Type B pancreatic cell (in vitro differentiated cells): ENCODE measurements around the gene RNF13. TPM values are rescaled to one million over a fixed set of nuclear protein-coding genes. Genes with fewer than 3 reads are reported as not detected.
"Not testable (repeated sequence)": the region's sequence is repeated elsewhere in the genome, so short reads cannot be mapped to it uniquely, and the experiment has no call there.

ENCODE experiments used
- DNase-seq: peaks from one replicate; pipeline ENCODE4 v3.0.0; 2021; ENCODE audit warnings: mixed read lengths; ENCODE audit not compliant: unreplicated experiment; ENCODE audit errors: extremely low spot score
- H3K27ac Mint-ChIP-seq: 2 replicates; pipeline ENCODE4 v1.8.0; 2021; ENCODE audit warnings: mild to moderate bottlenecking, mixed read lengths
- H3K27me3 Mint-ChIP-seq: 2 replicates; pipeline ENCODE4 v1.8.0; 2021; ENCODE audit warnings: mixed read lengths
- H3K36me3 Mint-ChIP-seq: 2 replicates; pipeline ENCODE4 v1.8.0; 2021; ENCODE audit warnings: mixed read lengths
- H3K4me1 Mint-ChIP-seq: one replicate; pipeline ENCODE4 v1.8.0; 2021; ENCODE audit warnings: mixed read lengths; ENCODE audit not compliant: unreplicated experiment
- H3K4me3 Mint-ChIP-seq: 2 replicates; pipeline ENCODE4 v1.8.0; 2021; ENCODE audit warnings: mild to moderate bottlenecking, mixed read lengths
- H3K9me3 Mint-ChIP-seq: 2 replicates; pipeline ENCODE4 v1.8.0; 2021; ENCODE audit warnings: mixed read lengths
- total RNA-seq: library from RNA; stranded (reverse); gene quantifications from 2 replicates; pipeline ENCODE4 v1.2.1, GENCODE V29; 2021; ENCODE audit warnings: low replicate concordance
- TF ChIP-seq, protein P1 (sequence below): fragments of 200-600 bp; sonication (generic); conservative IDR thresholded peaks from 2 replicates; pipeline ENCODE4 v1.5.0; 2021; ENCODE audit warnings: antibody characterized with exemption, mild to moderate bottlenecking

Gene RNF13
- total RNA-seq, 1 donor from 2014 or later: 40.6 TPM

GRCh38 chr3:149941946-149942345, 128.9 kb downstream of the RNF13 start:
- Mint-ChIP-seq H3K4me1 (no peaks in the 10 kb centered on the region), H3K27ac (no peak overlapping the region), H3K4me3 (no peak overlapping the region), H3K27me3 (no peaks in the 10 kb centered on the region), H3K36me3 (peaks cover 47% of the 10 kb centered on the region), H3K9me3 (peaks cover 4% of the 10 kb centered on the region)
- no peak for DNase-seq
- TF ChIP-seq, protein P1, sequence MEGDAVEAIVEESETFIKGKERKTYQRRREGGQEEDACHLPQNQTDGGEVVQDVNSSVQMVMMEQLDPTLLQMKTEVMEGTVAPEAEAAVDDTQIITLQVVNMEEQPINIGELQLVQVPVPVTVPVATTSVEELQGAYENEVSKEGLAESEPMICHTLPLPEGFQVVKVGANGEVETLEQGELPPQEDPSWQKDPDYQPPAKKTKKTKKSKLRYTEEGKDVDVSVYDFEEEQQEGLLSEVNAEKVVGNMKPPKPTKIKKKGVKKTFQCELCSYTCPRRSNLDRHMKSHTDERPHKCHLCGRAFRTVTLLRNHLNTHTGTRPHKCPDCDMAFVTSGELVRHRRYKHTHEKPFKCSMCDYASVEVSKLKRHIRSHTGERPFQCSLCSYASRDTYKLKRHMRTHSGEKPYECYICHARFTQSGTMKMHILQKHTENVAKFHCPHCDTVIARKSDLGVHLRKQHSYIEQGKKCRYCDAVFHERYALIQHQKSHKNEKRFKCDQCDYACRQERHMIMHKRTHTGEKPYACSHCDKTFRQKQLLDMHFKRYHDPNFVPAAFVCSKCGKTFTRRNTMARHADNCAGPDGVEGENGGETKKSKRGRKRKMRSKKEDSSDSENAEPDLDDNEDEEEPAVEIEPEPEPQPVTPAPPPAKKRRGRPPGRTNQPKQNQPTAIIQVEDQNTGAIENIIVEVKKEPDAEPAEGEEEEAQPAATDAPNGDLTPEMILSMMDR: no peak

GRCh38 chr3:149942409-149942808, 129.4 kb downstream of the RNF13 start:
- TF ChIP-seq, protein P1: no peak
- Mint-ChIP-seq H3K9me3 (peaks cover 4% of the 10 kb centered on the region), H3K4me3 (no peak overlapping the region), H3K4me1 (no peaks in the 10 kb centered on the region), H3K27ac (no peak overlapping the region), H3K36me3 (peaks cover 51% of the 10 kb centered on the region), H3K27me3 (no peaks in the 10 kb centered on the region)
- no peak for DNase-seq

- not testable (repeated sequence) for H3K27me3 Mint-ChIP-seq, H3K27ac Mint-ChIP-seq, DNase-seq, H3K9me3 Mint-ChIP-seq, H3K4me1 Mint-ChIP-seq, H3K4me3 Mint-ChIP-seq
- H3K36me3 Mint-ChIP-seq: peaks cover 62% of the 10 kb centered on the region
Observed at GRCh38 chr3:149943966-149944365, 131.0 kb downstream of the RNF13 start.

GRCh38 chr3:149947231-149947630, 134.2 kb downstream of the RNF13 start:
- Mint-ChIP-seq H3K36me3 (peaks cover 75% of the 10 kb centered on the region), H3K4me1 (no peaks in the 10 kb centered on the region), H3K9me3 (peaks cover 9% of the 10 kb centered on the region), H3K4me3 (no peak overlapping the region), H3K27me3 (no peaks in the 10 kb centered on the region), H3K27ac (peak overlapping the region; percentile 81)
- no peak for DNase-seq
- TF ChIP-seq, protein P1: no peak

DNA sequence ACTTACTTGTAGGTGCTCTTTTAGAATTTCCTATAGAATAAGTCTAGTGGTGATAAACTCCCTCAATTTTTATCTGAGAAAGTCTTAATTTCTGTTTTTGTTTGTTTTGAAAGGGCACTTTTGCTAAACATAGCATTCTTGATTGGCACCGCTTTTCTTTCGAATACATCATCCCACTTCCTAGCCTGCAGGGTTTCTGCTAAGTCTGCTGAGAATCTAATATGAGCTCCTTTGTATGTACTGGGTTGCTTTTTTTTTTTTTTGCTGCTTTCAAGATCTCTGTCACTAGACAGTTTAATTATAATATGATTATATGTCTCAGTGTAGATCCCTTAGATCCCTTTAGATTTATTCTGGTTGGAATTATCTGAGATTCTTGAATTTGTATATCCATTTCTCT, 136.2 kb downstream of the RNF13 start:
- Mint-ChIP-seq H3K27me3 (no peaks in the 10 kb centered on the region), H3K27ac (no peak overlapping the region), H3K4me3 (no peak overlapping the region), H3K4me1 (no peaks in the 10 kb centered on the region), H3K9me3 (peaks cover 5% of the 10 kb centered on the region), H3K36me3 (peaks cover 61% of the 10 kb centered on the region)
- TF ChIP-seq, protein P1: no peak
- DNase-seq: no peak

DNA sequence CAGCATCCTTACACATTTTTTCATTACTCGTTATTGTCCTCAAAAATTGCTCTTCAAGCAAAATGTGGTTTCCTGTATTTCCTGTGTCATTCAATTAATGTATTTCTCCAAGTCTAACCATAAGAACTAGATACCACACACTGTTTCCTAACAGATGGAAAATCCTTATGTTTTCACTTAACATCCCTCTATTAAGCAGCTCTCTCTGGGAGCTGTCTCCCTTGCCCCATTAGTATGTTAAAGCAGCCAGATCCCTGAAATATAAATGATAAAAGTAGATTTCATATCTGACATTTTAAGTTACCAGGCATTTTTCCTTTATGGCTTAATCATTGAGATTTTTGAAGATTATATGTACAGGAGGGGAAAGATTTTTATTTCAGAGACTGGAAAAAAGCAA, 141.8 kb downstream of the RNF13 start:
- Mint-ChIP-seq H3K27me3 (no peaks in the 10 kb centered on the region), H3K27ac (no peak overlapping the region), H3K4me3 (no peak overlapping the region), H3K36me3 (peaks cover 31% of the 10 kb centered on the region), H3K4me1 (no peaks in the 10 kb centered on the region), H3K9me3 (no peaks in the 10 kb centered on the region)
- TF ChIP-seq, protein P1: no peak
- no peak for DNase-seq
